Measurements from ENCODE around the gene RBBP4.
A peak's percentile ranks its signal among the peaks of the same experiment; 100 is the strongest.
"Not testable (repeated sequence)": the region's sequence is repeated elsewhere in the genome, so short reads cannot be mapped to it uniquely, and the experiment has no call there.

Gene RBBP4

GRCh38 chr1:32626176-32626575 is 24.8 kb upstream of the RBBP4 start:
- TF ChIP-seq, protein P1, sequence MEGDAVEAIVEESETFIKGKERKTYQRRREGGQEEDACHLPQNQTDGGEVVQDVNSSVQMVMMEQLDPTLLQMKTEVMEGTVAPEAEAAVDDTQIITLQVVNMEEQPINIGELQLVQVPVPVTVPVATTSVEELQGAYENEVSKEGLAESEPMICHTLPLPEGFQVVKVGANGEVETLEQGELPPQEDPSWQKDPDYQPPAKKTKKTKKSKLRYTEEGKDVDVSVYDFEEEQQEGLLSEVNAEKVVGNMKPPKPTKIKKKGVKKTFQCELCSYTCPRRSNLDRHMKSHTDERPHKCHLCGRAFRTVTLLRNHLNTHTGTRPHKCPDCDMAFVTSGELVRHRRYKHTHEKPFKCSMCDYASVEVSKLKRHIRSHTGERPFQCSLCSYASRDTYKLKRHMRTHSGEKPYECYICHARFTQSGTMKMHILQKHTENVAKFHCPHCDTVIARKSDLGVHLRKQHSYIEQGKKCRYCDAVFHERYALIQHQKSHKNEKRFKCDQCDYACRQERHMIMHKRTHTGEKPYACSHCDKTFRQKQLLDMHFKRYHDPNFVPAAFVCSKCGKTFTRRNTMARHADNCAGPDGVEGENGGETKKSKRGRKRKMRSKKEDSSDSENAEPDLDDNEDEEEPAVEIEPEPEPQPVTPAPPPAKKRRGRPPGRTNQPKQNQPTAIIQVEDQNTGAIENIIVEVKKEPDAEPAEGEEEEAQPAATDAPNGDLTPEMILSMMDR (IDR thresholded peaks at IDR 0.05; ENCODE audit: borderline replicate concordance, control extremely low read depth, extremely low read depth, insufficient read depth, missing control alignments) = no peak
- in situ Hi-C loops (cut with MboI; ENCODE audit: low sequenced_read_pairs, unreplicated experiment) = no loop called here
- DNase-seq (ENCODE audit: low spot score) = no peak

DNA sequence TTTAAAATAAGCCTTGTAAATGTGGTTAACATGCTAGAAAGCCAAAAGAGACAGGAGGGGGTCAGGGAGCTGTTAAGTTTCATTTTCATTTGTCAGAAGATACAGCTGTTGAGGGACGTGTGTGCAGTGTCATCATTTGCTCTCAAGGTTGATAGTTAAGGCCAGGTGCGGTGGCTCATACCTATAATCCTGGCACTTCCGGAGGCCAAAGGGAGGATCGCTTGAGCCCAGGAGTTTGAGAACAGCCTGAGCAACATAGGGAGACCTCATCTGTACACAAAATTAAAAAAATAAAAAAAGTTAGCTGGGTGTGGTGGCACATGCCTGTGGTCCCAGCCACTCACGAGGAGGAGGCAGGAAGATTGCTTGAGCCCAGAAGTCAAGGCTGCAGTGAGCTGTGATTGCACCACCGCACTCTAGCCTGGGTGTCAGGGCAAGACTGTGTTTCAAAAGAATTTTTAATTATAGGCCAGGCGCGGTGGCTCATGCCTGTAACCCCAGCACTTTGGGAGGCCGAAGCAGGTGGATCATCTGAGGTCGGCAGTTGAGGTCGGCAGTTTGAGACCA is 23.3 kb upstream of the RBBP4 start:
- DNase-seq (ENCODE audit: low spot score) = peak; percentile 62
- in situ Hi-C loops (cut with MboI; ENCODE audit: low sequenced_read_pairs, unreplicated experiment) = no loop called here
- TF ChIP-seq, protein P1 (IDR thresholded peaks at IDR 0.05; ENCODE audit: borderline replicate concordance, control extremely low read depth, extremely low read depth, insufficient read depth, missing control alignments) = no peak

DNA sequence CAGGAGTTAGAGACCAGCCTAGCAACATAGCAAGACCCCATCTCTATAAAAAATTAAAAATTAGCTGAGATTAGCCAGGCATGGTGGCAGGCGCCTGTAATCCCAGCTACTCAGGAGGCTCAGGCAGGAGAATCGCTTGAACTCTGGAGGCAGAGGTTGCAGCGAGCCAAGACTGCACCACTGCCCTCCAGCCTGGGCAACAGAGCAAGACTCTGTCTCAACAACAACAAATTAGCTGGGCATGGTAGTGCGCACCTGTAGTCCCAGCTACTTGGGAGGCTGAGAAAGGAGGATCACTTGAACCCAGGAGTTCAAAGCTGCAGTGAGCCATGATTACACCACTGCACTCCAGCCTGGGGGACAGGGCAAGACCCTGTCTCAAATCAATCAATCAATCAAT is 20.8 kb upstream of the RBBP4 start:
- in situ Hi-C loops (cut with MboI; ENCODE audit: low sequenced_read_pairs, unreplicated experiment); DNase-seq (ENCODE audit: low spot score): not testable (repeated sequence)

DNA sequence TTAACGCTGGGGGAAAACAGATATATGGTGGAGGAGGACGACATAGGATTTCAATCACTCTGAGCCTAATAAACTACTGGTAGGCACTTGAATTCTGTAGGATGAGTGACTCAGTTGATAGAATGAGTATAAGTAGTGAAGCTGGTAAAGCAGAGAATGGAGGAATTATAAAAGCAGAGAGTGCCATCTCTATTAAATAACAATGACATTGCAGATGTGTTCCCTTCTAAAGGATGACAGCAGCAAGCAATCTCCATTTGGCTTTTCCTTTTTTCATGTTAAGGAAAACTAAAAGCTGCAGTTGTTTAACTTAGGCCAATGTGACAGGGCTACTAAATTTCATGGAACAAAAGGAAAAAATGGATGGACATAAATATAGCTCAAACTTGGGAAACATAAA is 18.2 kb upstream of the RBBP4 start:
- in situ Hi-C loops (cut with MboI; ENCODE audit: low sequenced_read_pairs, unreplicated experiment) = no loop called here
- no peak for DNase-seq (ENCODE audit: low spot score)
- TF ChIP-seq, protein P1 (IDR thresholded peaks at IDR 0.05; ENCODE audit: borderline replicate concordance, control extremely low read depth, extremely low read depth, insufficient read depth, missing control alignments) = no peak

- in situ Hi-C loops (cut with MboI; ENCODE audit: low sequenced_read_pairs, unreplicated experiment) = no loop called here
- TF ChIP-seq, protein P1 (IDR thresholded peaks at IDR 0.05; ENCODE audit: borderline replicate concordance, control extremely low read depth, extremely low read depth, insufficient read depth, missing control alignments) = no peak
- no peak for DNase-seq (ENCODE audit: low spot score)
Measured at GRCh38 chr1:32635508-32636277, 15.3 kb upstream of the RBBP4 start.

DNA sequence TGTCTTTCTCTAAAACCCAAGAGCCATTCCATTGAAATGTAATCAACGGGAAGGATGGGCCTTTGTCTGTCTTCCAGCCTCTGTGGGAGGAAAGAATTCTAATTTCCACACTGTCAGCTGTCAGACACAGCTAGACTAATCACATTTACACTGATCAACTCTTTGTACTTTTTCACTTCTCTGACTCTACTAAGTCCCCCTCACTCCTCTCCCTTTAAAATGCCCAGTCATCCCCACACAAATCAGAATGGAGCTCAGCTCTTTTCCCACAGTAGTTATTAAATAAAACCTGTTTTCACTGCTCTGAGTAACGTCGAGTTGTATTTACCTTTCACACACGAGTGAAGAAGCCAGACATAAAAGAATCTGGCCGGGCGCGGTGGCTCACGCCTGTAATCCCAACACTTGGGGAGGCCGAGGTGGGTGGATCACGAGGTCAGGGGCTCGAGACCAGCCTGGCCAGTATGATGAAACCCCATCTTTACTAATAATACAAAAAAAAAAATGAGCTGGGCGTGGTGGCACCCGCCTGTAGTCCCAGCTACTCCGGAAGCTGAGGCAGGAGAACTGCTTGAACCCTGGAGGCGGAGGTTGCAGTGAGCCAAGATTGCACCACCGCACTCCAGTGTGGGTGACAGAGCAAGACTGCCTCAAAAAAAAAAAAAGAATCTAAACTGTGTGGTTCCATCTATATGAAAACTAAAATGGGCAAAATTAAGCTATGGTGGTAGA is 13.9 kb upstream of the RBBP4 start:
- DNase-seq (ENCODE audit: low spot score) = no peak
- TF ChIP-seq, protein P1 (IDR thresholded peaks at IDR 0.05; ENCODE audit: borderline replicate concordance, control extremely low read depth, extremely low read depth, insufficient read depth, missing control alignments) = no peak
- in situ Hi-C loops (cut with MboI; ENCODE audit: low sequenced_read_pairs, unreplicated experiment) = no loop called here
